ENCODE measurements around the gene DDX24.

DNA sequence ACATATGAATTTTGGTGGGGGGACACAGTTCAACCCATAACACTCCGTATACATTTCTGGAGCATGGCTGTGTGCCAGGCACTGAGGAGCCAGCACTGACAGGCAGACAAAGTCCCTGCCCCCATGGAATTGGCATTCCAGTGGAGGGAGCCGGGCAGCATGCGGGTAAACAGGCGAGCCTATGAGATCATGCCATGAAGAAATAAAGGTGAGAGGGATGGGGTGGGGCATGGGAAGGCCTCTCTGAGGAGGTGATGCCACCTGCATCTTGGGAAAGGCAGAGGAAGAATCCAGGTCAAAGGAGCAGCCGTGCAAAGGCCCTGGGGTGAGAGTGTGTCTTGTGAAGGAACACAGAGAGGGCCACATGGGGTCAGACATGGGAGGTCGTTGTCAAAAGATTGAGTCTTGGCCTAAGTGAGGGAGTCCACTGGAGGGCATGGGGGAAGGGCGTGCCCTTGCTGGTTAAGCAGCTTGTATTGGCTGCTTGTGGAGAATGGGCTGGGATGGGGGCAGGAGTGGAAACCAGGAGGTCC lies 51.3 kb downstream of the DDX24 start:
- TF ChIP-seq POLR2A (IDR thresholded peaks at IDR 0.05; ENCODE audit: low read length), result no peak
- no peak for TF ChIP-seq GATA1 (IDR thresholded peaks at IDR 0.05; ENCODE audit: low read depth, low read length)

All from erythroblast (primary cell).